Measurements from ENCODE around the gene SLC30A7. TPM values are rescaled to one million over a fixed set of nuclear protein-coding genes. Genes with fewer than 3 reads are reported as not detected.
A peak's percentile ranks its signal among the peaks of the same experiment; 100 is the strongest.

Gene SLC30A7
- total and polyA plus RNA-seq, 2 of the 13 experiments (the other 11 are each of a cell fraction or from before 2014, with no cell fraction given) = 8.3 to 40.8 TPM

DNA sequence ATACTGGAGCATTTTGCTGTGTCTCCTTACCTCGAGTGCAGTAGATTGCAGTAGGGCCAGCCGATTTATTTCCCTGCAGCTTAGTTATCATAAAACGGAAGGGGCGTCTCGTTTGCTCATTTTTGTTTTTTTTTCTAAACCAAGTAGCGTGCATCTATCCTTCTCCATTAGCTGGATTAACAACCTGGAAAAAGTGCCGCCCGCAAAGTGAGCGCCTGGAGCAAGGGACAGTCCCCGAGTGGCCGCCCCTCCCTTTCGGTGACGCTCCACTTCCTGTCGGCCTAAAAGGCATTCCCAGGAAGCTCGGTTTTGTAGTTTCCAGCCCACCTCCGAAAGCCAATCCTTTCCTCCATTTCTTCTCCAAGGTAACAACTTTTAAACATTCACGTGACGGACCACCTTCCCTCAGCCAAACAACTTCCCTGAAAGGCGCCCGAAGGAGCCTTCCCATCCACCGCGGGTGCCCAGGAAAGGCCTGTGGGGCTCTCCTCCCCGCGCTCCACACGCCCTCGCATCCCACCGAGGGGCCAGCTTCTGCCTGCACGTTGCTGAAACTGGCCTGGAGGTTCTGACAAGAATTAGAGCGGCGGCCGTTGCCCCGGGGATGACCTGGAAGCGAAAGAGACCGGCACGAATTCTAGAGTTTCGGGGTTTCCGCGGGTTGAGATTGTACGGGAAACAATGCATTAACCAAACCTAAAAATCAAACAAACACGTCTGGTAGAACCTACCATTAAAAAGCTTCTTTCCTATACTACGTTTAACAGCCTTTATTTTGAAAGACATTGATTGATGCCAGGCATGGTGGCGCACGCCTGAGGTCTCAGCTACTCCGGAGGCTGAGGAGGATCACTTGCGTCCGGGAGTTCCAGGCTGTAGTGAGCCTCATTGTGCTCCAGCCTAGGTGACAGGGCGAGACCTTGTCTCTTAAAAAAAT lies 1.0 kb upstream of the SLC30A7 start, which contains the start of gene EXTL2:
EXTL2 (minus strand) TSS at position 240 of the 937 bp plus-strand sequence. CDS start 6,085 bp downstream, outside the sequence.
- WGBS (ENCODE audit: low lambda C conversion rate) = under 1% methylated on average over 36 of the region's 47 CpGs
- Histone ChIP-seq H3K27me3 (ENCODE audit: control insufficient read depth in 1 of 2, insufficient read depth in 2 of 2, low read length in 2 of 2) (no peaks in the 10 kb centered on the region; a peak in 1 of 5 replicates), H3K79me2 (ENCODE audit: insufficient read depth, low read length) (peaks cover 38% of the 10 kb centered on the region), H3K9ac (ENCODE audit: insufficient read depth, low read depth, low read length) (peak within 1 kb of the TSS; percentile 95), H3K36me3 (replicated peaks in 1 of 2; ENCODE audit: control insufficient read depth in 1 of 2, insufficient read depth in 2 of 2, low read length in 2 of 2) (peaks cover 2 to 6% of the 10 kb centered on the region in 2 experiments; a peak in 3 of 5 replicates), H3K4me2 (ENCODE audit: low read depth, low read length) (peak within 1 kb of the TSS; percentile 92), H3K9me3 (ENCODE audit: low read length) (peaks cover 12% of the 10 kb centered on the region), H3K27ac (ENCODE audit: extremely low read length, insufficient read depth, low read length) (peak within 1 kb of the TSS; percentile 87), H3K4me3 (replicated peaks in 1 of 3; ENCODE audit: insufficient read depth in 1 of 3, low read depth in 2 of 3, low read length in 3 of 3) (peak within 1 kb of the TSS; percentile 81 to 97 (median 96)), H2AFZ (ENCODE audit: low read length) (peak within 1 kb of the TSS; percentile 79), H4K20me1 (ENCODE audit: insufficient read depth, low read length) (no peaks in the 10 kb centered on the region; the same call in 1 of the 2 replicates), H3K4me1 (ENCODE audit: insufficient read depth, low read length) (peaks cover 40% of the 10 kb centered on the region)
- DNase-seq (ENCODE audit: low spot score) (peak; percentile 90), FAIRE-seq (peak; percentile 72), ATAC-seq (peak; percentile 82)
- POLR2A ChIA-PET = interaction anchor here (1.0 to 2.9 kb wide), 7 partner anchors 9 to 925 kb away, joined by 3 to 14 read pairs (median 4); partner anchors contain the start of genes DBT and SLC35A3
- intact Hi-C loops (cut with micrococcal nuclease; ENCODE audit: unreplicated experiment) = loop anchor here (10.0 kb wide), 1 partner anchor 540 kb away; the partner anchor contains the start of gene CDC14A
- CTCF ChIA-PET (ENCODE audit: low intra/inter-chr PET ratio, low total read pairs) = no interaction called here
- TSS peak; percentile 51 for BruUV-seq (replicated peaks)
- in situ Hi-C loops (cut with HindIII; ENCODE audit: extremely low pct_ligation_motif_present, low pct_unique_long_range_greater_than_20kb) = no loop called here
- TF ChIP-seq ZNF501 (CRISPR knock-in tag; IDR thresholded peaks at IDR 0.05) (peak; percentile 56; the same call in 1 of the 2 replicates), SRF (IDR thresholded peaks at IDR 0.05; ENCODE audit: low read depth, low read length) (peak; percentile 89), CREM (IDR thresholded peaks at IDR 0.05) (peak; percentile 85), CREM (CRISPR knock-in tag; IDR thresholded peaks at IDR 0.05) (no peak), ZBED4 (CRISPR knock-in tag; IDR thresholded peaks at IDR 0.05; ENCODE audit: borderline replicate concordance) (no peak), ZNF143 (CRISPR knock-in tag; IDR thresholded peaks at IDR 0.05) (peak; percentile 83), ADNP (CRISPR knock-in tag; IDR thresholded peaks at IDR 0.05) (no peak), ZFP90 (CRISPR knock-in tag; IDR thresholded peaks at IDR 0.05; ENCODE audit: borderline replicate concordance) (no peak), KAT2B (IDR thresholded peaks at IDR 0.05; ENCODE audit: borderline replicate concordance, low read depth, low read length) (no peak), CCDC6 (CRISPR knock-in tag; IDR thresholded peaks at IDR 0.05) (no peak), SETDB1 (CRISPR knock-in tag; IDR thresholded peaks at IDR 0.05; ENCODE audit: borderline replicate concordance) (no peak), ETV5 (CRISPR knock-in tag; IDR thresholded peaks at IDR 0.05; ENCODE audit: borderline replicate concordance) (peak; percentile 80; the same call in 1 of the 2 replicates)
- TF ChIP-seq, protein P1, sequence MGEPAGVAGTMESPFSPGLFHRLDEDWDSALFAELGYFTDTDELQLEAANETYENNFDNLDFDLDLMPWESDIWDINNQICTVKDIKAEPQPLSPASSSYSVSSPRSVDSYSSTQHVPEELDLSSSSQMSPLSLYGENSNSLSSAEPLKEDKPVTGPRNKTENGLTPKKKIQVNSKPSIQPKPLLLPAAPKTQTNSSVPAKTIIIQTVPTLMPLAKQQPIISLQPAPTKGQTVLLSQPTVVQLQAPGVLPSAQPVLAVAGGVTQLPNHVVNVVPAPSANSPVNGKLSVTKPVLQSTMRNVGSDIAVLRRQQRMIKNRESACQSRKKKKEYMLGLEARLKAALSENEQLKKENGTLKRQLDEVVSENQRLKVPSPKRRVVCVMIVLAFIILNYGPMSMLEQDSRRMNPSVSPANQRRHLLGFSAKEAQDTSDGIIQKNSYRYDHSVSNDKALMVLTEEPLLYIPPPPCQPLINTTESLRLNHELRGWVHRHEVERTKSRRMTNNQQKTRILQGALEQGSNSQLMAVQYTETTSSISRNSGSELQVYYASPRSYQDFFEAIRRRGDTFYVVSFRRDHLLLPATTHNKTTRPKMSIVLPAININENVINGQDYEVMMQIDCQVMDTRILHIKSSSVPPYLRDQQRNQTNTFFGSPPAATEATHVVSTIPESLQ (CRISPR knock-in tag; conservative IDR thresholded peaks at IDR 0.05) = no peak
- TF ChIP-seq, protein P2, sequence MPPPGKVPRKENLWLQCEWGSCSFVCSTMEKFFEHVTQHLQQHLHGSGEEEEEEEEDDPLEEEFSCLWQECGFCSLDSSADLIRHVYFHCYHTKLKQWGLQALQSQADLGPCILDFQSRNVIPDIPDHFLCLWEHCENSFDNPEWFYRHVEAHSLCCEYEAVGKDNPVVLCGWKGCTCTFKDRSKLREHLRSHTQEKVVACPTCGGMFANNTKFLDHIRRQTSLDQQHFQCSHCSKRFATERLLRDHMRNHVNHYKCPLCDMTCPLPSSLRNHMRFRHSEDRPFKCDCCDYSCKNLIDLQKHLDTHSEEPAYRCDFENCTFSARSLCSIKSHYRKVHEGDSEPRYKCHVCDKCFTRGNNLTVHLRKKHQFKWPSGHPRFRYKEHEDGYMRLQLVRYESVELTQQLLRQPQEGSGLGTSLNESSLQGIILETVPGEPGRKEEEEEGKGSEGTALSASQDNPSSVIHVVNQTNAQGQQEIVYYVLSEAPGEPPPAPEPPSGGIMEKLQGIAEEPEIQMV (CRISPR knock-in tag; IDR thresholded peaks at IDR 0.05; ENCODE audit: low read depth) = no peak
